Fibroblast of skin of scalp (primary cell): ENCODE measurements around the gene RNF26.

Experiments used
- DNase-seq: peaks from one replicate; pipeline ENCODE4 v3.0.0-alpha.2; 2013

RNF26 gene

GRCh38 chr11:119316016-119316728 lies 18.2 kb upstream of the RNF26 start:
- peak; percentile 46 for DNase-seq

GRCh38 chr11:119316729-119317591 lies 17.4 kb upstream of the RNF26 start, which contains the start of gene MCAM:
MCAM (minus strand) TSS chr11:119317130; CDS start chr11:119317101, 29 bp downstream.
- peak; percentile 72 for DNase-seq

GRCh38 chr11:119317592-119318239 lies 16.6 kb upstream of the RNF26 start:
- DNase-seq, result no peak

- peak; percentile 74 for DNase-seq
These were observed 15.8 kb upstream of the RNF26 start for GRCh38 chr11:119318240-119319135.

GRCh38 chr11:119319136-119319699 lies 15.1 kb upstream of the RNF26 start:
- no peak for DNase-seq

GRCh38 chr11:119319700-119320239 lies 14.6 kb upstream of the RNF26 start:
- DNase-seq, result no peak

- peak; percentile 89 for DNase-seq
These were observed 14.0 kb upstream of the RNF26 start for GRCh38 chr11:119320240-119320775.

GRCh38 chr11:119320776-119321524 lies 13.4 kb upstream of the RNF26 start:
- DNase-seq, result peak; percentile 86

- DNase-seq, result no peak
These were observed 12.0 kb upstream of the RNF26 start for GRCh38 chr11:119322360-119322739.

- DNase-seq, result no peak
These were observed 11.3 kb upstream of the RNF26 start for GRCh38 chr11:119322921-119323531.

- peak; percentile 77 for DNase-seq
These were observed 10.7 kb upstream of the RNF26 start for GRCh38 chr11:119323532-119324033.

- no peak for DNase-seq
These were observed 10.1 kb upstream of the RNF26 start for GRCh38 chr11:119324189-119324588.

GRCh38 chr11:119329320-119329719 lies 5.0 kb upstream of the RNF26 start:
- no peak for DNase-seq

GRCh38 chr11:119330237-119330636 lies 4.1 kb upstream of the RNF26 start:
- no peak for DNase-seq

GRCh38 chr11:119332111-119332765 lies 2.1 kb upstream of the RNF26 start:
- no peak for DNase-seq

GRCh38 chr11:119335091-119335654 lies 846 bp downstream of the RNF26 start:
- no peak for DNase-seq

- DNase-seq, result no peak
These were observed 1.6 kb downstream of the RNF26 start for GRCh38 chr11:119335655-119336543.
